Cardiac fibroblast (primary cell): ENCODE data around the gene SMIM35.

Experiments
- DNase-seq, 2 donors: peaks; one replicate each; pipeline versions ENCODE4 v3.0.0 to v3.0.0-alpha.2; 2010; ENCODE audit warnings: low read depth in 2 of 2
- H3K4me3 ChIP-seq, 2 donors: replicated peaks in 1 of 2; 1 replicate in 1 of 2; 2 replicates in 1 of 2; pipeline ENCODE4 v1.5.1; 2011; ENCODE audit warnings: low read depth in 2 of 2, low read length in 2 of 2, mild to moderate bottlenecking in 2 of 2, moderate library complexity in 1 of 2
- TF ChIP-seq, protein P1 (sequence below): IDR thresholded peaks from one replicate; pipeline ENCODE4 v1.5.1; 2011; ENCODE audit warnings: low read depth, mild to moderate bottlenecking, low read length, inconsistent platforms

The SMIM35 gene

DNA sequence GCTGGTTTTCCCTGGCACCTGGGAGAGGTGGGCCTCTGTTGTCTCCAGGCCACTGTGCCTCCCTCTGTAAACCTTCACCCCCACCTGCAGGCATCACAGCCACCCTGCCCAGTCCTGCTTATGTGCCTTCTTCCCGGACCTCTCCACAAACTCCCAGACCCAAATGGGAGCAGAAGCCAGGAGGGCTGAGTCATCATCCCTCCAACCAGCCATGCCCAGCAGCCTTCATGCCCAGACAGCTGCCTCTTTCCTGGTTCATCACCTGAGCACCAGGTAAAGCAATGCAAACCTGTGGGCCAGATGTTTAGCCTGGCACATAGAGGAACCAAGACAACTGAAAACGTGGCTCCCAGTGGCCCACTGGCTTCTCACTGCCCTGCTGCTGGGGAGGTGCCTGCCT lies 12.0 kb downstream of the SMIM35 start:
- H3K4me3 ChIP-seq: no peak overlapping the region
- no peak for DNase-seq
- TF ChIP-seq, protein P1, sequence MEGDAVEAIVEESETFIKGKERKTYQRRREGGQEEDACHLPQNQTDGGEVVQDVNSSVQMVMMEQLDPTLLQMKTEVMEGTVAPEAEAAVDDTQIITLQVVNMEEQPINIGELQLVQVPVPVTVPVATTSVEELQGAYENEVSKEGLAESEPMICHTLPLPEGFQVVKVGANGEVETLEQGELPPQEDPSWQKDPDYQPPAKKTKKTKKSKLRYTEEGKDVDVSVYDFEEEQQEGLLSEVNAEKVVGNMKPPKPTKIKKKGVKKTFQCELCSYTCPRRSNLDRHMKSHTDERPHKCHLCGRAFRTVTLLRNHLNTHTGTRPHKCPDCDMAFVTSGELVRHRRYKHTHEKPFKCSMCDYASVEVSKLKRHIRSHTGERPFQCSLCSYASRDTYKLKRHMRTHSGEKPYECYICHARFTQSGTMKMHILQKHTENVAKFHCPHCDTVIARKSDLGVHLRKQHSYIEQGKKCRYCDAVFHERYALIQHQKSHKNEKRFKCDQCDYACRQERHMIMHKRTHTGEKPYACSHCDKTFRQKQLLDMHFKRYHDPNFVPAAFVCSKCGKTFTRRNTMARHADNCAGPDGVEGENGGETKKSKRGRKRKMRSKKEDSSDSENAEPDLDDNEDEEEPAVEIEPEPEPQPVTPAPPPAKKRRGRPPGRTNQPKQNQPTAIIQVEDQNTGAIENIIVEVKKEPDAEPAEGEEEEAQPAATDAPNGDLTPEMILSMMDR: no peak

DNA sequence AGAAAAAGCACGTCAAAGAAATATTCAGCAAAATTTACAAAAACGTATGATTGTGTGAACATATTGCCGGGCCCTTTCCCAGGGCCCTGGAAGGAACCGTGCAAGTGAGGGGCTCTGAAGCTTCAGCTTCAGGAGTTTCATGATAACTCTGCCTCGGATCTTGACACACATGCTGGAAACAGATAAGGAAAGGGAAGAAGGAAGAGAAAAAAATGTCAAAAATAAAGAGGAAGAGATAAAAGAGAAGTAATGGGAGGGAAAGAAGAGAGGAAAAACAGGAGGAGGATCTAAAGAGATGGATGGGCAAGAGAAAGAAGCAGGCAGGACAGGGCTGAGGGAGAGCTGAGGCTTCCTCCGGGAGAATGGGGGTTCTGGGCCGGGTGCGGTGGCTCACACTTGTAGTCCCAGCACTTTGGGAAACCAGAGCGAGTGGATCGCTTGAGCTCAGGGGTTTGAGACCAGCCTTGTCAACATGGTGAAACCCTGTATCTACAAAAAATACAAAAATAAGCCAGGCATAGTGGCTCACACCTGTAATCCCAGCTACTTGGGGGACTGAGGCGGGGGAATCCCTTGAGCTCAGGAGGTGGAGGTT lies 12.6 kb downstream of the SMIM35 start:
- no peak for DNase-seq
- TF ChIP-seq, protein P1: no peak
- no peak overlapping the region for H3K4me3 ChIP-seq

DNA sequence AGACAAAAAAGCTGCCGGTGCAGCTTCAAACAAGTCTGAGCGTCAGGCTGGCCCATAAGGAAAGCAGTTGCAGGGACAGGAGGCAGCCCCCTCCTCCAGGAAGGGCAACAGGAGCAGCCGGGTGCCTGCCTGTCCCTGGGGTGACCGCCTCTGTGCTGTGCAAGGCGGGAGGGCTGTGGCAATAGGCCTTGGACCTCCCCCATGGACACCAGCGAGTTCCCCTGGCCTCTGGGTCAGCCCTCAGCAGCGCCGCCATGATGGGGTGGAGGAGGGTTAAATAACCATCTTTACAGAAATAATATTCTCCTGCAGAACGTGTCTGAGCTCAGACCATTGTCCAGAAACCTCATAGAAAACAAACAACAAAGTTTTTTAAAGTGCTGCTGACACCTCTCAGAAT lies 13.2 kb downstream of the SMIM35 start:
- TF ChIP-seq, protein P1: no peak
- no peak overlapping the region for H3K4me3 ChIP-seq

DNA sequence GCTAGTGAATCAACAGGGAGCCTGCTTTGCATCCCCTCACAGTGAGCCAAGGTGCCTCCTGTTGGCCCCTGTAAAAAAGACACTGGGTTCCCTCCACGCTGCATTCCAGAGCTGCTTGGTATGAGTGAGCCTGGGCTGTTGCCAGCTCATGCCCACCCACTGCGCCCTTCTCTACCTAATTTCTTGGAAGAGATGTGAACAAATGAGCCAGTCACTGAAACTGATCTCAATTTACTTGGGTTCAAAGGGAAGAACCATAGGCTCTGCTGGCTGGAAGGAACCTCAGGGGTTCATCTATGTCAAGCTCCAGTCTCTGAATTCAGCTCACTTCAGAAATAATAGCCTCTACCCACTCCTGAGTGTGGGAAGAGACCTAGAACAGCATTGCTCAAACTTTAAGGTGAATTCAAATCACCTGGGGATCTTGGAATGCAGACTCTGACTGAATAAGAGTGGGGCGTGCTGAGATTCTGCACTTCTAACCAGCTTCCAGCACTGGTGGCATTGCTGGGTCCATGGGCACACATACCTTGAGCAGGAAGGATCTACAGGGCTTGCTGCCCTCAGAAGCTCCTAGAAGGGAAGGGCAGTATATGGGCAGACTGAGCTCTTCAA lies 15.2 kb downstream of the SMIM35 start:
- H3K4me3 ChIP-seq: no peak overlapping the region
- TF ChIP-seq, protein P1: no peak
- no peak for DNase-seq

More for the DNA sequence above, 13.2 kb downstream of the SMIM35 start:
- DNase-seq: no peak

DNA sequence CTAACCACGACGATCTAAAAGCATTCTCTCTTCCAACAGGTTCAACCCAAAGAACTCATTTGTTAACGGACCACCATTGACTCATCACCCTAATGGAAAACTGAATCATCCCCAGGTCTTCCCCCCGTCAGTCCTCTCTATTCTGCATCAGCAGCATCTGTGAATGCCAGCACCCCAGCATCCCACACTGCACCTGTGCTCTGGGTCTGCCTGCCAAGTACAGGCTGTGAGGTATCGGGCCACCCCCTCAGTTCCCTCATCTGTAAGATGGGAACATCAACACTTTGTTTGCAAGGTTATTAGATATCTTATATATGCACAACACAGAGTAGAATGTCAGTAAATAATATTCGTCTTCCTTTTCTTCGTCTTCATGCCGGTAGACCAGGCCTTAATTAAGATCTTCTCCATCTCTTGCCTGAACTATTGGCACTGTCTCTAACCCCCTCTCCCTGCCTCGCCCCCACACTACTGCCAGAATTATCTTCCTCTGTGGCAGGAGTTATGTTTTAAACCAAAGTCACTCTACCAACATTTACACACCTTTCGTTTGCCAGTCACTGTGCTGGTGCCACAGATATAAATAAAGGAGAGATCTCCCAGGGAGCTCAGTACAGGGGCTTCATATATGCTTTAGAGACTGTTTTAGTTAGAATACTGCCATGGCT lies 17.7 kb downstream of the SMIM35 start:
- no peak overlapping the region for H3K4me3 ChIP-seq
- TF ChIP-seq, protein P1: no peak
- DNase-seq: no peak

GRCh38 chr11:118068206-118068944 lies 18.4 kb downstream of the SMIM35 start:
- H3K4me3 ChIP-seq: no peak overlapping the region
- DNase-seq: no peak
- TF ChIP-seq, protein P1: no peak
